SU-DHL-6 (cell line): ENCODE measurements around the gene UROC1.

Experiments
- H2AFZ ChIP-seq: fragments of 200-600 bp; sonication (generic); 2 replicates; pipeline ENCODE4 v1.6.1; 2014; ENCODE audit warnings: low read depth, mild to moderate bottlenecking, moderate library complexity, mixed read lengths, antibody characterized with exemption, low read length; ENCODE audit not compliant: severe bottlenecking
- H3F3A ChIP-seq: fragments of 200-600 bp; shearing (Covaris generic); 2 replicates; pipeline ENCODE4 v1.6.0; 2016; ENCODE audit warnings: antibody characterized with exemption, mild to moderate bottlenecking; ENCODE audit not compliant: insufficient read depth
- H3K27ac ChIP-seq: fragments of 200-600 bp; sonication (generic); 2 replicates; pipeline ENCODE4 v1.5.1; 2016; ENCODE audit warnings: low read depth, mild to moderate bottlenecking, low read length, moderate library complexity, mixed read lengths
- H3K27me3 ChIP-seq: fragments of 200-600 bp; sonication (generic), shearing (Covaris generic); 2 replicates; pipeline ENCODE4 v1.6.0; 2014; ENCODE audit warnings: mild to moderate bottlenecking, low read length
- H3K36me3 ChIP-seq: fragments of 200-600 bp; sonication (generic); 2 replicates; pipeline ENCODE4 v1.6.1; 2014; ENCODE audit warnings: mild to moderate bottlenecking, low read length, mixed read lengths
- H3K4me2 ChIP-seq: fragments of 300-600, 200-600 bp; shearing (Covaris generic), sonication (generic); 2 replicates; pipeline ENCODE4 v1.6.0; 2014; ENCODE audit warnings: low read length, low read depth, mild to moderate bottlenecking; ENCODE audit not compliant: poor library complexity, severe bottlenecking
- H3K4me3 ChIP-seq: fragments of 200-600 bp; sonication (generic); 2 replicates; pipeline ENCODE4 v1.5.1; 2014; ENCODE audit warnings: antibody characterized with exemption, low read length, mild to moderate bottlenecking, mixed read lengths; ENCODE audit not compliant: insufficient read depth, poor library complexity, severe bottlenecking
- H3K79me2 ChIP-seq: fragments of 200-600 bp; sonication (generic); 2 replicates; pipeline ENCODE4 v1.6.1; 2014; ENCODE audit warnings: mild to moderate bottlenecking, low read length, moderate library complexity; ENCODE audit not compliant: insufficient read depth
- H3K9ac ChIP-seq: fragments of 200-600 bp; sonication (generic); 2 replicates; pipeline ENCODE4 v1.7.0; 2014; ENCODE audit warnings: mild to moderate bottlenecking, low read length
- H3K9me2 ChIP-seq: fragments of 200-600 bp; sonication (generic); replicated peaks from 2 replicates; pipeline ENCODE4 v1.6.1; 2014; ENCODE audit warnings: low read length; ENCODE audit not compliant: insufficient read depth
- H3K9me3 ChIP-seq: fragments of 200-600 bp; sonication (generic); 2 replicates; pipeline ENCODE4 v1.6.1; 2014; ENCODE audit warnings: low read length, mixed read lengths; ENCODE audit not compliant: insufficient read depth
- H4K20me1 ChIP-seq: fragments of 200-600 bp; sonication (generic); 2 replicates; pipeline ENCODE4 v1.6.1; 2014; ENCODE audit warnings: low read depth, mild to moderate bottlenecking, antibody characterized with exemption, low read length, moderate library complexity, mixed read lengths
- EZH2phosphoT487 ChIP-seq: fragments of 200-600 bp; sonication (generic), shearing (Covaris generic); conservative IDR thresholded peaks from 2 replicates; pipeline ENCODE4 v1.6.1; 2018; ENCODE audit warnings: mild to moderate bottlenecking, antibody characterized with exemption, low read length, moderate library complexity, mixed read lengths
- TF ChIP-seq, protein P1 (sequence below): fragments of 200-600 bp; sonication (generic); IDR thresholded peaks from one replicate; pipeline ENCODE4 v1.5.1; 2017; ENCODE audit warnings: antibody characterized with exemption, mild to moderate bottlenecking, low read length, moderate library complexity; ENCODE audit not compliant: insufficient read depth, poor library complexity, severe bottlenecking

The UROC1 gene

GRCh38 chr3:126522363-126522788 is 4.8 kb upstream of the UROC1 start:
- Histone ChIP-seq H3K9me3 (no peaks in the 10 kb centered on the region), H2AFZ (no peak overlapping the region), H4K20me1 (no peaks in the 10 kb centered on the region), H3K4me2 (no peak overlapping the region), H3K27me3 (no peaks in the 10 kb centered on the region), H3K27ac (no peak overlapping the region), H3K79me2 (no peaks in the 10 kb centered on the region), H3K9ac (no peak overlapping the region), H3K9me2 (no peaks in the 10 kb centered on the region), H3K36me3 (no peaks in the 10 kb centered on the region), H3F3A (no peaks in the 10 kb centered on the region), H3K4me3 (no peak overlapping the region)
- TF ChIP-seq, protein P1, sequence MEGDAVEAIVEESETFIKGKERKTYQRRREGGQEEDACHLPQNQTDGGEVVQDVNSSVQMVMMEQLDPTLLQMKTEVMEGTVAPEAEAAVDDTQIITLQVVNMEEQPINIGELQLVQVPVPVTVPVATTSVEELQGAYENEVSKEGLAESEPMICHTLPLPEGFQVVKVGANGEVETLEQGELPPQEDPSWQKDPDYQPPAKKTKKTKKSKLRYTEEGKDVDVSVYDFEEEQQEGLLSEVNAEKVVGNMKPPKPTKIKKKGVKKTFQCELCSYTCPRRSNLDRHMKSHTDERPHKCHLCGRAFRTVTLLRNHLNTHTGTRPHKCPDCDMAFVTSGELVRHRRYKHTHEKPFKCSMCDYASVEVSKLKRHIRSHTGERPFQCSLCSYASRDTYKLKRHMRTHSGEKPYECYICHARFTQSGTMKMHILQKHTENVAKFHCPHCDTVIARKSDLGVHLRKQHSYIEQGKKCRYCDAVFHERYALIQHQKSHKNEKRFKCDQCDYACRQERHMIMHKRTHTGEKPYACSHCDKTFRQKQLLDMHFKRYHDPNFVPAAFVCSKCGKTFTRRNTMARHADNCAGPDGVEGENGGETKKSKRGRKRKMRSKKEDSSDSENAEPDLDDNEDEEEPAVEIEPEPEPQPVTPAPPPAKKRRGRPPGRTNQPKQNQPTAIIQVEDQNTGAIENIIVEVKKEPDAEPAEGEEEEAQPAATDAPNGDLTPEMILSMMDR, result peak; percentile 92
- no peak for TF ChIP-seq EZH2phosphoT487

DNA sequence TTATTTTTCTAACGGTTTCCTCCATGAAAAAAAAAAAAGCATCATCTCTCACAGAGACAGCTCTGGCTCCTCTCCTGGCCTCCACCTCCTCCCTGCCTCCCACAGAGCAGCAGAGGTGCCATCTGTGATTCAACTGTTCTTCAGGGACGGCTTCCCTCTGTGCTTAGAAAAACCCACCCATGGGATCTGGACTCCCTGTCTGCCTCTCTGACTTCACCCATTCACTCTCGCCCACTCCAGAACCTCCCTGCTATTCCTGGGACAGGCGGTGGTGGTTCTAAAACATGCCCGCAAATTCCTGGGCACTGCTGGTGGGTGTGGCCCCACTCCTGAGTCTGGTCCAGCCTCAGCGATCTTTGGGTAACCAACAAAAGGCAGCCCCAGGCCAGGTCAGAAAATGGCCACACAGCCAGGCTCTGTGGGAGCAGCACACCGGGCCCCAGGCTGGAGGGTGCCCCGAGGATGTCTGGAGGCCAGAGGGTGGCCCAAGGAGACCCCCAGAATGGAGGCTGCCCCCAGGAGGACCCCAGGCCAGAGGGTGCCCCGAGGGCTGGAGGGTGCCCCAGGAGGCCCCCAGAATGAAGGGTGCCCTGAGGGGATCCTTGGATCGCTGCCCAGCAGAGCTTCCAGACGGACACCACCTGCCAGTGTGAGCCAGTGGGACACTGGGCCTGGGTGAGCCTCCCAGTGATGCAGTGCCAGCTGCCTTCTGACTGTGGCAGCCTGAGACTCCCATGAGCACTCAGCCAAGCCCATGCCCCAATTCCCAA is 3.7 kb upstream of the UROC1 start:
- Histone ChIP-seq H3K4me2 (no peak overlapping the region), H3K9me3 (no peaks in the 10 kb centered on the region), H3F3A (no peaks in the 10 kb centered on the region), H3K9ac (no peak overlapping the region), H3K36me3 (no peaks in the 10 kb centered on the region), H3K27ac (no peak overlapping the region), H3K27me3 (no peaks in the 10 kb centered on the region), H3K79me2 (no peaks in the 10 kb centered on the region), H3K9me2 (no peaks in the 10 kb centered on the region), H3K4me3 (no peak overlapping the region), H4K20me1 (no peaks in the 10 kb centered on the region), H2AFZ (no peak overlapping the region)
- TF ChIP-seq, protein P1, result no peak
- no peak for TF ChIP-seq EZH2phosphoT487

- Histone ChIP-seq H3K4me2 (no peak overlapping the region), H3F3A (no peaks in the 10 kb centered on the region), H3K9ac (no peak overlapping the region), H3K36me3 (no peaks in the 10 kb centered on the region), H2AFZ (no peak overlapping the region), H3K27ac (no peak overlapping the region), H3K27me3 (no peaks in the 10 kb centered on the region), H4K20me1 (no peaks in the 10 kb centered on the region), H3K9me3 (no peaks in the 10 kb centered on the region), H3K4me3 (no peak overlapping the region), H3K79me2 (no peaks in the 10 kb centered on the region), H3K9me2 (no peaks in the 10 kb centered on the region)
- TF ChIP-seq, protein P1, result no peak
- no peak for TF ChIP-seq EZH2phosphoT487
Observed at GRCh38 chr3:126519506-126520455, 2.2 kb upstream of the UROC1 start.
